NOMO-1 treated with DMSO at 0.1 percent for 48 hours (cell line): ENCODE measurements around the gene BCAT1.
"Not testable (repeated sequence)": the region's sequence is repeated elsewhere in the genome, so short reads cannot be mapped to it uniquely, and the experiment has no call there.

Experiments used
- DNase-seq: peaks from one replicate; lab custom pipeline; 2025; ENCODE audit not compliant: unreplicated experiment; lab: John Stamatoyannopoulos, UW

Gene BCAT1

GRCh38 chr12:24901576-24902461 is 47.1 kb downstream of the BCAT1 start:
- DNase-seq: no peak

- no peak for DNase-seq
Observed at GRCh38 chr12:24900196-24900595, 48.7 kb downstream of the BCAT1 start.

- no peak for DNase-seq
Observed at GRCh38 chr12:24899503-24900075, 49.3 kb downstream of the BCAT1 start.

- no peak for DNase-seq
Observed at GRCh38 chr12:24898606-24899005, 50.3 kb downstream of the BCAT1 start.

- DNase-seq: peak; percentile 51
Observed at GRCh38 chr12:24898185-24898584, 50.7 kb downstream of the BCAT1 start.

GRCh38 chr12:24896171-24896570 is 52.7 kb downstream of the BCAT1 start:
- no peak for DNase-seq

- DNase-seq: no peak
Observed at GRCh38 chr12:24895612-24896011, 53.3 kb downstream of the BCAT1 start.

GRCh38 chr12:24894879-24895278 is 54.0 kb downstream of the BCAT1 start:
- no peak for DNase-seq

- DNase-seq: no peak
Observed at GRCh38 chr12:24890048-24890803, 58.7 kb downstream of the BCAT1 start.

GRCh38 chr12:24889411-24889810 is 59.5 kb downstream of the BCAT1 start:
- DNase-seq: no peak

- DNase-seq: no peak
Observed at GRCh38 chr12:24888813-24889212, 60.1 kb downstream of the BCAT1 start.

GRCh38 chr12:24884911-24885310 is 64.0 kb downstream of the BCAT1 start:
- no peak for DNase-seq

- no peak for DNase-seq
Observed at GRCh38 chr12:24881724-24882371, 67.1 kb downstream of the BCAT1 start.

GRCh38 chr12:24881227-24881626 is 67.7 kb downstream of the BCAT1 start:
- DNase-seq: no peak

GRCh38 chr12:24880732-24881131 is 68.2 kb downstream of the BCAT1 start:
- no peak for DNase-seq

GRCh38 chr12:24879644-24880043 is 69.3 kb downstream of the BCAT1 start:
- DNase-seq: no peak

GRCh38 chr12:24875014-24875413 is 73.9 kb downstream of the BCAT1 start:
- no peak for DNase-seq

- DNase-seq: no peak
Observed at GRCh38 chr12:24872211-24872610, 76.7 kb downstream of the BCAT1 start.

GRCh38 chr12:24866139-24866538 is 82.8 kb downstream of the BCAT1 start:
- DNase-seq: not testable (repeated sequence)

GRCh38 chr12:24864796-24865125 is 84.1 kb downstream of the BCAT1 start:
- no peak for DNase-seq

- DNase-seq: no peak
Observed at GRCh38 chr12:24861766-24862540, 86.9 kb downstream of the BCAT1 start.
